ENCODE results near the gene ASPHD1. TPM values are rescaled to one million over a fixed set of nuclear protein-coding genes. Genes with fewer than 3 reads are reported as not detected.

ASPHD1 gene
- total and polyA plus RNA-seq, 8 donors, result 0.42 to 15.6 (median 0.63) TPM

DNA sequence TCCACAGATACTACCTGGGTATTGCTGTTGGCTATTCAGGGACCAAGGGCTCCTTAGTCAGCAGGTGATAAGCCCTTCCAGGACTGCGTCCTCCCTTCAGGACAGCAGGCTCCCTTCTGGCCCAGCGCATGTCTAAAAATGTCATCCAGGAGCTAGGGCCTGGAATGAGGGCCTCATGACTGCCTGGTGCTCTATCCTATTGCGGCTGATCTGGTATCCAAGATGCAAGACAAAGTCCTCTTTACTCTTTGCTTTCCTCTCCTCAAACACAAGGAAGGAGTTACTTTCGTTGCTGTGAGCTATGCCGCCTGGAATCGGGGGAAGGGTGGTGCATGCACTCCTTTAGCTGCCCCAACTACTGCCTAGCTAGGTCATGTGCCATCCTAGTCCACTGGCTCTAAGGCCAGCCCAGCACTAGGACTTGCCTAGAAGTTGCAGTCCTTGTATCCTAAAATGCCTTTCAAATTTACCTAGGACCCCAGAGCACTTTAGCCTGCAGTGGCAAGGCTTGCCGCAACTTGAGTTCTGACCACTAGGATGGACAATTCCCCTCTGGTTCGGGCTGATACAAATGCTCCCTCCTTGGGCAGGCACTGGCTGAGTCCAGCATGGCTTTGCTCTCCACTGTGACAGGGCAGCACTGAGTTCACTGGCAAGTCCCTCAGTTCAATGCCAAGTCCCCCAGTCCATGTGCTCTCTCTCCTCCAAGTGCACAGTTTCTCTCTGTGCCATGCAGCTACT, 51.5 kb downstream of the ASPHD1 start:
- Histone ChIP-seq H3K9me3 (no peaks in the 10 kb centered on the region), H3K36me3 (no peaks in the 10 kb centered on the region), H3K27me3 (no peaks in the 10 kb centered on the region), H3K4me3 (no peak overlapping the region), H3K4me1 (no peaks in the 10 kb centered on the region), H3K27ac (no peak overlapping the region)
- ATAC-seq (no peak), DNase-seq (no peak)
- TF ChIP-seq, protein P1, sequence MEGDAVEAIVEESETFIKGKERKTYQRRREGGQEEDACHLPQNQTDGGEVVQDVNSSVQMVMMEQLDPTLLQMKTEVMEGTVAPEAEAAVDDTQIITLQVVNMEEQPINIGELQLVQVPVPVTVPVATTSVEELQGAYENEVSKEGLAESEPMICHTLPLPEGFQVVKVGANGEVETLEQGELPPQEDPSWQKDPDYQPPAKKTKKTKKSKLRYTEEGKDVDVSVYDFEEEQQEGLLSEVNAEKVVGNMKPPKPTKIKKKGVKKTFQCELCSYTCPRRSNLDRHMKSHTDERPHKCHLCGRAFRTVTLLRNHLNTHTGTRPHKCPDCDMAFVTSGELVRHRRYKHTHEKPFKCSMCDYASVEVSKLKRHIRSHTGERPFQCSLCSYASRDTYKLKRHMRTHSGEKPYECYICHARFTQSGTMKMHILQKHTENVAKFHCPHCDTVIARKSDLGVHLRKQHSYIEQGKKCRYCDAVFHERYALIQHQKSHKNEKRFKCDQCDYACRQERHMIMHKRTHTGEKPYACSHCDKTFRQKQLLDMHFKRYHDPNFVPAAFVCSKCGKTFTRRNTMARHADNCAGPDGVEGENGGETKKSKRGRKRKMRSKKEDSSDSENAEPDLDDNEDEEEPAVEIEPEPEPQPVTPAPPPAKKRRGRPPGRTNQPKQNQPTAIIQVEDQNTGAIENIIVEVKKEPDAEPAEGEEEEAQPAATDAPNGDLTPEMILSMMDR (IDR thresholded peaks at IDR 0.05), result no peak
- intact Hi-C loops (cut with DNase I), result no loop called here

Other genes with a start within 250 kb of the ASPHD1 start
- gene SPN, start 237.2 kb upstream of the ASPHD1 start, total RNA-seq, result 10 to 100 TPM; 27.7 to 29.1 TPM
- gene SPN, start 237.2 kb upstream of the ASPHD1 start, polyA plus RNA-seq (ENCODE audit: insufficient read length in 6 of 6), result 1 to 10 TPM; 1.9 to 2.6 (median 2.4) TPM
- gene QPRT, start 221.3 kb upstream of the ASPHD1 start, total RNA-seq, result 10 to 100 TPM; 21.9 to 27.1 TPM
- gene QPRT, start 221.3 kb upstream of the ASPHD1 start, polyA plus RNA-seq (ENCODE audit: insufficient read length in 6 of 6), result 10 to 100 TPM; 46.2 to 58.8 (median 56.1) TPM
- 10 to 100 TPM in 1 of 2 donors, 1 to 10 TPM in 1; 3.3 to 13.6 TPM for gene C16orf54, start 154.5 kb upstream of the ASPHD1 start, total RNA-seq
- gene C16orf54, start 154.5 kb upstream of the ASPHD1 start, polyA plus RNA-seq (ENCODE audit: insufficient read length in 6 of 6), result under 1 TPM; 0.33 to 0.73 (median 0.63) TPM
- gene ZG16, start 122.2 kb upstream of the ASPHD1 start, total RNA-seq, result not detected
- under 1 TPM in 5 of 6 donors, not detected in 1; 0.06 to 0.10 (median 0.07) TPM for gene ZG16, start 122.2 kb upstream of the ASPHD1 start, polyA plus RNA-seq (ENCODE audit: insufficient read length in 6 of 6)
- 10 to 100 TPM; 24.8 to 32.5 TPM for gene KIF22, start 109.7 kb upstream of the ASPHD1 start, total RNA-seq
- 10 to 100 TPM; 48.4 to 92.2 (median 63.9) TPM for gene KIF22, start 109.7 kb upstream of the ASPHD1 start, polyA plus RNA-seq (ENCODE audit: insufficient read length in 6 of 6)
- gene MAZ, start 94.0 kb upstream of the ASPHD1 start, total RNA-seq, result 100 to 1,000 TPM; 193 to 205 TPM
- 100 to 1,000 TPM; 246 to 353 (median 292) TPM for gene MAZ, start 94.0 kb upstream of the ASPHD1 start, polyA plus RNA-seq (ENCODE audit: insufficient read length in 6 of 6)
- gene PRRT2, start 88.3 kb upstream of the ASPHD1 start, total RNA-seq, result 1 to 10 TPM in 1 of 2 donors, under 1 TPM in 1; 0.94 to 3.1 TPM
- gene PRRT2, start 88.3 kb upstream of the ASPHD1 start, polyA plus RNA-seq (ENCODE audit: insufficient read length in 6 of 6), result 10 to 100 TPM in 5 of 6 donors, 1 to 10 TPM in 1; 9.0 to 15.1 (median 11.2) TPM
- gene PAGR1, start 84.3 kb upstream of the ASPHD1 start, total RNA-seq, result 10 to 100 TPM; 16.4 to 23.1 TPM
- gene PAGR1, start 84.3 kb upstream of the ASPHD1 start, polyA plus RNA-seq (ENCODE audit: insufficient read length in 6 of 6), result 10 to 100 TPM; 27.5 to 40.6 (median 30.6) TPM
- gene MVP, start 80.0 kb upstream of the ASPHD1 start, total RNA-seq, result 100 to 1,000 TPM; 236 to 280 TPM
- gene MVP, start 80.0 kb upstream of the ASPHD1 start, polyA plus RNA-seq (ENCODE audit: insufficient read length in 6 of 6), result 10 to 100 TPM; 12.5 to 22.8 (median 16.8) TPM
- gene CDIPT, start 37.3 kb upstream of the ASPHD1 start, total RNA-seq, result 10 to 100 TPM; 69.5 to 84.8 TPM
- 10 to 100 TPM; 72.5 to 80.5 (median 78.3) TPM for gene CDIPT, start 37.3 kb upstream of the ASPHD1 start, polyA plus RNA-seq (ENCODE audit: insufficient read length in 6 of 6)
- 10 to 100 TPM in 1 of 2 donors, 1 to 10 TPM in 1; 7.7 to 30.2 TPM for gene SEZ6L2, start 938 bp upstream of the ASPHD1 start, total RNA-seq
- gene SEZ6L2, start 938 bp upstream of the ASPHD1 start, polyA plus RNA-seq (ENCODE audit: insufficient read length in 6 of 6), result 1 to 10 TPM; 4.9 to 6.3 (median 5.7) TPM
- gene KCTD13, start 25.7 kb downstream of the ASPHD1 start, total RNA-seq, result 10 to 100 TPM; 14.8 to 20.9 TPM
- gene KCTD13, start 25.7 kb downstream of the ASPHD1 start, polyA plus RNA-seq (ENCODE audit: insufficient read length in 6 of 6), result 10 to 100 TPM; 18.3 to 24.2 (median 21.3) TPM
- 100 to 1,000 TPM; 122 to 154 TPM for gene TMEM219, start 61.6 kb downstream of the ASPHD1 start, total RNA-seq
- 100 to 1,000 TPM; 103 to 128 (median 114) TPM for gene TMEM219, start 61.6 kb downstream of the ASPHD1 start, polyA plus RNA-seq (ENCODE audit: insufficient read length in 6 of 6)
- gene TAOK2, start 73.4 kb downstream of the ASPHD1 start, total RNA-seq, result 10 to 100 TPM; 61.4 to 64.5 TPM
- 10 to 100 TPM; 47.5 to 71.4 (median 55.0) TPM for gene TAOK2, start 73.4 kb downstream of the ASPHD1 start, polyA plus RNA-seq (ENCODE audit: insufficient read length in 6 of 6)
- gene HIRIP3, start 95.1 kb downstream of the ASPHD1 start, total RNA-seq, result 10 to 100 TPM; 14.4 to 17.4 TPM
- gene HIRIP3, start 95.1 kb downstream of the ASPHD1 start, polyA plus RNA-seq (ENCODE audit: insufficient read length in 6 of 6), result 10 to 100 TPM; 17.8 to 20.7 (median 18.3) TPM
- gene INO80E, start 95.8 kb downstream of the ASPHD1 start, total RNA-seq, result 10 to 100 TPM; 55.5 to 59.6 TPM
- gene INO80E, start 95.8 kb downstream of the ASPHD1 start, polyA plus RNA-seq (ENCODE audit: insufficient read length in 6 of 6), result 10 to 100 TPM; 42.1 to 59.3 (median 47.5) TPM
- gene DOC2A, start 110.5 kb downstream of the ASPHD1 start, total RNA-seq, result 1 to 10 TPM; 2.5 to 2.7 TPM
- gene DOC2A, start 110.5 kb downstream of the ASPHD1 start, polyA plus RNA-seq (ENCODE audit: insufficient read length in 6 of 6), result 1 to 10 TPM in 5 of 6 donors, under 1 TPM in 1; 0.77 to 5.1 (median 3.2) TPM
- gene C16orf92, start 122.7 kb downstream of the ASPHD1 start, total RNA-seq, result not detected
- gene C16orf92, start 122.7 kb downstream of the ASPHD1 start, polyA plus RNA-seq (ENCODE audit: insufficient read length in 6 of 6), result not detected
- gene TLCD3B, start 130.8 kb downstream of the ASPHD1 start, total RNA-seq, result under 1 TPM in 1 of 2 donors, not detected in 1; 0.29 TPM
- gene TLCD3B, start 130.8 kb downstream of the ASPHD1 start, polyA plus RNA-seq (ENCODE audit: insufficient read length in 6 of 6), result 1 to 10 TPM in 3 of 6 donors, under 1 TPM in 3; 0.28 to 1.4 (median 0.96) TPM
- 1,000 to 10,000 TPM in 1 of 2 donors, 100 to 1,000 TPM in 1; 710 to 1,105 TPM for gene ALDOA, start 165.3 kb downstream of the ASPHD1 start, total RNA-seq
- 100 to 1,000 TPM; 299 to 424 (median 350) TPM for gene ALDOA, start 165.3 kb downstream of the ASPHD1 start, polyA plus RNA-seq (ENCODE audit: insufficient read length in 6 of 6)
- gene PPP4C, start 175.5 kb downstream of the ASPHD1 start, total RNA-seq, result 10 to 100 TPM; 82.5 to 89.8 TPM
- 10 to 100 TPM; 62.0 to 80.8 (median 74.1) TPM for gene PPP4C, start 175.5 kb downstream of the ASPHD1 start, polyA plus RNA-seq (ENCODE audit: insufficient read length in 6 of 6)
- gene TBX6, start 191.4 kb downstream of the ASPHD1 start, total RNA-seq, result 1 to 10 TPM; 1.6 TPM
- 1 to 10 TPM in 5 of 6 donors, under 1 TPM in 1; 0.79 to 1.9 (median 1.8) TPM for gene TBX6, start 191.4 kb downstream of the ASPHD1 start, polyA plus RNA-seq (ENCODE audit: insufficient read length in 6 of 6)
- gene YPEL3, start 195.7 kb downstream of the ASPHD1 start, total RNA-seq, result 10 to 100 TPM; 57.5 to 79.5 TPM
- 10 to 100 TPM; 48.8 to 69.3 (median 53.6) TPM for gene YPEL3, start 195.7 kb downstream of the ASPHD1 start, polyA plus RNA-seq (ENCODE audit: insufficient read length in 6 of 6)
- gene GDPD3, start 213.0 kb downstream of the ASPHD1 start, total RNA-seq, result 1 to 10 TPM; 5.6 to 9.0 TPM
- gene GDPD3, start 213.0 kb downstream of the ASPHD1 start, polyA plus RNA-seq (ENCODE audit: insufficient read length in 6 of 6), result 10 to 100 TPM; 11.8 to 20.3 (median 18.2) TPM
- gene MAPK3, start 222.7 kb downstream of the ASPHD1 start, total RNA-seq, result 10 to 100 TPM; 70.1 to 95.1 TPM
- gene MAPK3, start 222.7 kb downstream of the ASPHD1 start, polyA plus RNA-seq (ENCODE audit: insufficient read length in 6 of 6), result 100 to 1,000 TPM in 5 of 6 donors, 10 to 100 TPM in 1; 99.0 to 114 (median 106) TPM

Measured in left lung (tissue), 10 donors.